Thyroid gland (tissue), 4 donors: ENCODE measurements around the gene GPN1. TPM values are rescaled to one million over a fixed set of nuclear protein-coding genes. Genes with fewer than 3 reads are reported as not detected.

Source experiments
- DNase-seq, 2 donors: peaks; one replicate each; pipeline ENCODE4 v3.0.0-alpha.2; 2019
- H3K27ac ChIP-seq, 3 donors: fragments of 200-600 bp; sonication (generic); 1 replicate in 2 of 3; 2 replicates in 1 of 3; pipeline ENCODE4 v1.5.1; 2016 to 2019; ENCODE audit warnings: mild to moderate bottlenecking in 1 of 3, moderate library complexity in 1 of 3
- H3K27me3 ChIP-seq: fragments of 200-600 bp; sonication (generic); one replicate; pipeline ENCODE4 v1.5.1; 2019
- H3K36me3 ChIP-seq, 2 donors: fragments of 200-600 bp; sonication (generic); one replicate each; pipeline ENCODE4 v1.5.1; 2016 to 2019
- H3K4me1 ChIP-seq, 2 donors: fragments of 200-600 bp; sonication (generic); one replicate each; pipeline ENCODE4 v1.5.1; 2017 to 2019
- H3K4me3 ChIP-seq, 3 donors: fragments of 200-600 bp; sonication (generic); replicated peaks in 1 of 3; 1 replicate in 2 of 3; 2 replicates in 1 of 3; pipeline ENCODE4 v1.5.1; 2016; ENCODE audit warnings: mild to moderate bottlenecking in 1 of 3
- H3K9me3 ChIP-seq: fragments of 200-600 bp; sonication (generic); one replicate; pipeline ENCODE4 v1.5.1; 2017
- POLR2A ChIP-seq, 2 donors: fragments of 450-650 bp; IDR thresholded peaks; one replicate each; pipeline ENCODE4 v1.6.1; 2017; ENCODE audit warnings: antibody characterized with exemption in 2 of 2, mild to moderate bottlenecking in 2 of 2, moderate library complexity in 1 of 2
- WGBS, 2 donors: methylation state at CpG; one replicate each; pipeline ENCODE4 v1.1.5; 2017; 5-methylcytosine and 5-hydroxymethylcytosine counted together
- intact Hi-C: fragments of 100-400 bp; cut with DNase I; formaldehyde crosslinking; loops from one replicate; pipeline ENCODE4 v1.15.1; 2023
- total RNA-seq, 4 donors: library from RNA; depleted of rRNA; stranded (reverse); fragments of >200 nt; gene quantifications; one replicate each; pipeline ENCODE4 v1.2.3, GENCODE V29; 2016
- TF ChIP-seq, protein P1 (sequence below), 6 experiments: fragments of 200-600 bp in 3 of 6; fragments of 450-650 bp in 3 of 6; sonication (generic) in 3 of 6; IDR thresholded peaks; one replicate each; pipeline ENCODE4 v1.5.1; 2016 to 2019; ENCODE audit warnings: antibody characterized with exemption in 6 of 6, mild to moderate bottlenecking in 2 of 6, inconsistent platforms in 1 of 6, moderate library complexity in 1 of 6

Gene GPN1
- total RNA-seq, 4 donors from 2014 or later = 24.2 to 26.9 (median 24.9) TPM

DNA sequence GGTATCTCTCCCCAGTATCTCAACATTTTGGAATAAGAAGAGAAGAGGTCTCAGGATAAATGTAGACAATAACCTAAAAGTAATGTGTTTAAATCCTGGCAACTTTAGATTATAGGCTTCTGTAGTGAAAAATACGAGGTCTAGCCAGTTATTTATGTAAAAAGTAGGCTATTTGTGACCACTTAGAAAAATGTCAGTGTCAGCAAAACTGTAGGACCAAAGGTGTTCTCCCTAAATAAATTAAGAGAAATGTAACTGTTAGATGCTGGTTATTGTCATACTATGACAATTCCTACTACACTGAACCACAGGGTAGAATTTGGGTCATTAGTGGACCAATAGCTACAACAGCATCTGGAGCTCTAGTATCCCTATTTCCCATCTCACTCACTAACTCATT is 32.5 kb downstream of the GPN1 start:
- Histone ChIP-seq H3K4me3 (no peak overlapping the region), H3K4me1 (peaks cover 16 to 17% of the 10 kb centered on the region in 2 donors), H3K27me3 (no peaks in the 10 kb centered on the region), H3K9me3 (no peaks in the 10 kb centered on the region), H3K27ac (no peak overlapping the region), H3K36me3 (peaks cover 30 to 39% of the 10 kb centered on the region in 2 donors)
- TF ChIP-seq POLR2A (IDR thresholded peaks at IDR 0.05) = no peak
- TF ChIP-seq, protein P1, sequence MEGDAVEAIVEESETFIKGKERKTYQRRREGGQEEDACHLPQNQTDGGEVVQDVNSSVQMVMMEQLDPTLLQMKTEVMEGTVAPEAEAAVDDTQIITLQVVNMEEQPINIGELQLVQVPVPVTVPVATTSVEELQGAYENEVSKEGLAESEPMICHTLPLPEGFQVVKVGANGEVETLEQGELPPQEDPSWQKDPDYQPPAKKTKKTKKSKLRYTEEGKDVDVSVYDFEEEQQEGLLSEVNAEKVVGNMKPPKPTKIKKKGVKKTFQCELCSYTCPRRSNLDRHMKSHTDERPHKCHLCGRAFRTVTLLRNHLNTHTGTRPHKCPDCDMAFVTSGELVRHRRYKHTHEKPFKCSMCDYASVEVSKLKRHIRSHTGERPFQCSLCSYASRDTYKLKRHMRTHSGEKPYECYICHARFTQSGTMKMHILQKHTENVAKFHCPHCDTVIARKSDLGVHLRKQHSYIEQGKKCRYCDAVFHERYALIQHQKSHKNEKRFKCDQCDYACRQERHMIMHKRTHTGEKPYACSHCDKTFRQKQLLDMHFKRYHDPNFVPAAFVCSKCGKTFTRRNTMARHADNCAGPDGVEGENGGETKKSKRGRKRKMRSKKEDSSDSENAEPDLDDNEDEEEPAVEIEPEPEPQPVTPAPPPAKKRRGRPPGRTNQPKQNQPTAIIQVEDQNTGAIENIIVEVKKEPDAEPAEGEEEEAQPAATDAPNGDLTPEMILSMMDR (IDR thresholded peaks at IDR 0.05) = no peak
- intact Hi-C loops = loop anchor here (10.0 kb wide), 1 partner anchor 167 kb away; the partner anchor contains the start of genes FNDC4 and GCKR
- 93 to 98% methylated on average over 1 of the region's 1 CpG for WGBS, 2 donors
- DNase-seq = no peak

DNA sequence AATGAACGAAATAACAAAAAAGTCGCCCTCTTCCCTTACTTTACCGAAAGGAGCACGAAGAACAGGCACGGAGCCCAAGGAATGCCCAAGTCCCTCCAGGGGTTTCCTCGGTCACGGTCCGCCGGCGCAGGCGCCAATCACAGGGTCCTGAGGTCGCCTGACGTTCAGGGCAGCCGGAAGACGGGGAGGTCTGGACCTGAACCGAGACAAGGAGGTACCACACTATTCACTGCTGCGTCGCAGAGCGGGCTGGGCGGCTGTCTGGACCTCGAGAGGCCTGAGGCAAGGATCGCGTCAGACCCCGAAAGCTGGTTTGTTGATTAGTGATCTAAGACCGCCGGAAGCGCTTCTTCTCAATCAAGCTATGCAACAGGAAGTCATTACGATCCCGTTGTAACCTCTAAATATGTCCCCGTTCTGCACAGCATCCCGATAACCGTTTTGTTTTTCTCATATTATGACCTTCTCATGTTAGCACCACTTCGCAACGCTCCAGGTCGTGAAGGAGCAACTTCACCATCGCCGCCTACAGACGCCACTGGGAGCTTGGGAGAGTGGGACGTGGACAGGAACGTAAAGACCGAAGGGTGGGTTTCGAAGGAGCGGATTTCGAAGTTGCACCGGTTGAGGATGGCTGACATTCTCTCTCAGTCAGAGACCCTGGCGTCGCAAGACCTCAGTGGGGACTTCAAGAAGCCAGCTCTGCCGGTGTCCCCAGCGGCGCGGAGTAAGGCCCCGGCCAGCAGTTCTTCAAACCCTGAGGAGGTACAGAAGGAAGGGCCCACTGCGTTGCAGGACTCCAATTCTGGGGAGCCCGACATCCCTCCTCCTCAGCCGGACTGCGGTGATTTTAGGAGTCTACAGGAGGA is 34.7 kb downstream of the GPN1 start, which contains the start of the genes SLC4A1AP and SUPT7L:
Gene SLC4A1AP (plus strand): TSS at position 605 of the 869 bp plus-strand sequence. CDS start 26 bp downstream, at position 631.
Gene SUPT7L (minus strand): TSS at position 330 of the 869 bp plus-strand sequence. CDS start 1,422 bp downstream, outside the sequence.
- TF ChIP-seq POLR2A (IDR thresholded peaks at IDR 0.05) = no peak
- TF ChIP-seq, protein P1 (IDR thresholded peaks at IDR 0.05) = peak in 1 of 6 experiments; percentile 12
- no peaks in the 10 kb centered on the region for H3K27me3 ChIP-seq
- peaks cover 16 to 17% of the 10 kb centered on the region in 2 donors for H3K4me1 ChIP-seq
- peak within 1 kb of the TSS; percentile 54 to 89 (median 88) for H3K27ac ChIP-seq
- peak; percentile 61 to 62 for DNase-seq
- intact Hi-C loops = loop anchor here (10.0 kb wide), 1 partner anchor 169 kb away; the partner anchor contains the start of genes FNDC4 and GCKR
- H3K4me3 ChIP-seq = peak within 1 kb of the TSS; percentile 62 to 84 (median 68)
- WGBS, 2 donors = 0 to 1% methylated on average over 54 to 56 of the region's 56 CpGs
- H3K36me3 ChIP-seq = peaks cover 23 to 27% of the 10 kb centered on the region in 2 donors
- no peaks in the 10 kb centered on the region for H3K9me3 ChIP-seq

DNA sequence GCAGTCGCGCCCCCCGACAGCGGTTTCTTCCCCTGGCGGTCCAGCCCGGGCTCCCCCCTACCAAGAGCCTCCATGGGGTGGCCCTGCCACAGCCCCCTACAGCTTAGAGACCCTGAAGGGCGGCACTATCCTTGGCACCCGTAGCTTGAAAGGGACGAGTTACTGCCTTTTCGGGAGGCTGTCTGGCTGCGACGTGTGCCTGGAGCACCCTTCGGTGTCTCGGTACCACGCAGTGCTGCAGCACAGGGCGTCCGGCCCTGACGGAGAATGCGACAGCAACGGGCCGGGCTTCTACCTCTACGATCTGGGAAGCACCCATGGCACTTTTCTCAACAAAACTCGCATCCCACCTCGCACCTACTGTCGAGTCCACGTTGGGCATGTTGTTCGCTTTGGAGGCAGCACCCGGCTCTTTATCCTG is 35.3 kb downstream of the GPN1 start:
- Histone ChIP-seq H3K4me1 (peaks cover 16 to 17% of the 10 kb centered on the region in 2 donors), H3K4me3 (peak overlapping the region; percentile 62 to 84 (median 68)), H3K27me3 (no peaks in the 10 kb centered on the region), H3K9me3 (no peaks in the 10 kb centered on the region), H3K36me3 (peaks cover 29 to 34% of the 10 kb centered on the region in 2 donors), H3K27ac (peak overlapping the region in 2 of 3 donors; percentile 88 to 89)
- WGBS, 2 donors = 1 to 3% methylated on average over 9 to 27 of the region's 28 CpGs
- no peak for DNase-seq
- intact Hi-C loops = loop anchor here (10.0 kb wide), 1 partner anchor 169 kb away; the partner anchor contains the start of genes FNDC4 and GCKR
- no peak for TF ChIP-seq POLR2A (IDR thresholded peaks at IDR 0.05)
- TF ChIP-seq, protein P1 (IDR thresholded peaks at IDR 0.05) = no peak

DNA sequence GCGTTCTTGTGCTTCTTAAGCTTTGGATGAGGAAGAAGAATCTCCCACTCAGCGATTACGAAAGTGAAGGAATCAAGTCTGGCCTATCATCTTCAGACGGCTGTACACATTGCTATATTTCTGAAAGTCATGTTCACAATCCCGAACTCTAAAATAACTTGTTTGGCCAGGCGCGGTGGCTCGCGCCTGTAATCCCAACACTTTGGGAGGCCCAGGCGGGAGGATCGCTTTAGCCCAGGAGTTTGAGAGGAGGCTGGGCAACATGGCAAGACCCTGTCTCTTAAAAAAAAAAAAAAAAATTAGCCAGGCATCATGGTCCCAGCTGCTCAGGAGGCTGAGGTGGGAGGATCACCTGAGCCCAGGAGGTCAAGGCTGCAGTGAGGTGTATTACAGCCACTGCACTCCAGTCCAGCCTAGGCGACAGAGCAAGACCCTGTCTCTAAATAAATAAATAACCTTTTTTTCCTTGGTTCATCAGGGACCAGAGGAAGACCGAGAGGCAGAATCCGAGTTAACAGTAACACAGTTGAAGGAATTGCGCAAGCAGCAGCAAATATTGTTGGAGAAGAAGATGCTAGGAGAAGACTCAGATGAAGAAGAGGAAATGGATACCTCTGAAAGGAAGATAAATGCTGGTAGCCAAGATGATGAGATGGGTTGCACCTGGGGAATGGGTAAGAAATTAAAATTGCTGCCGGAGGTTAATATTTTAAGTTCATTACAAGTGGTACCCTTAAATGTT is 35.9 kb downstream of the GPN1 start:
- Histone ChIP-seq H3K4me3 (peak overlapping the region in 2 of 3 donors; percentile 62 to 68), H3K36me3 (peaks cover 34 to 37% of the 10 kb centered on the region in 2 donors), H3K27ac (no peak overlapping the region), H3K4me1 (peaks cover 16 to 17% of the 10 kb centered on the region in 2 donors), H3K9me3 (no peaks in the 10 kb centered on the region), H3K27me3 (no peaks in the 10 kb centered on the region)
- intact Hi-C loops = loop anchor here (10.0 kb wide), 1 partner anchor 170 kb away; the partner anchor contains the start of genes FNDC4 and GCKR
- DNase-seq = no peak
- 80 to 85% methylated on average over 16 of the region's 16 CpGs for WGBS, 2 donors
- TF ChIP-seq POLR2A (IDR thresholded peaks at IDR 0.05) = no peak

DNA sequence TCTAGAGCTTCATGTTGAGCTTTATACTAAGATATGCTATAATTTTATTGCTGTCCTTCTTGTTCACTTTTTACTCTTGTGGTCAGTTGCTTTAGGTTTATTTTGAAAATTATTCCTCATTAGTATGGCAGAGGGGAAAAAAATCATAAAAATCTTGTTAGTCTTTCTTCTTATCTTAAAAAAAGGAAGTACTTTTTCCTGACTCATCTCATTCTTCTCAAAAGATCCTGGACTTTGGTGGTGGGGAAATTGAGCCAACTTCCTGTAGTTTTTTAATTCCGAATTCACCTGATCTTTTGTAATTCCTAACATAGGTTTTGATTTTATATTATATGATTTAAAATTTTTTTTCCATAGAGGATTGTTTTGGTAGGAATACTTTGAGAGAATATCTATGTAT is 38.6 kb downstream of the GPN1 start:
- H3K27me3 ChIP-seq = no peaks in the 10 kb centered on the region
- intact Hi-C loops = loop anchor here (10.0 kb wide), 1 partner anchor 173 kb away; the partner anchor contains the start of genes FNDC4 and GCKR
- no peak overlapping the region for H3K4me3 ChIP-seq
- no peak for DNase-seq
- peaks cover 31 to 34% of the 10 kb centered on the region in 2 donors for H3K36me3 ChIP-seq
- no peaks in the 10 kb centered on the region for H3K9me3 ChIP-seq
- H3K4me1 ChIP-seq = peaks cover 15% of the 10 kb centered on the region in 2 donors
- 80 to 84% methylated on average over 1 of the region's 1 CpG for WGBS, 2 donors
- TF ChIP-seq, protein P1 (IDR thresholded peaks at IDR 0.05) = no peak
- no peak for TF ChIP-seq POLR2A (IDR thresholded peaks at IDR 0.05)
- H3K27ac ChIP-seq = no peak overlapping the region
